ENCODE results near the gene ZMYND8.

Gene ZMYND8

GRCh38 chr20:47217482-47218446 is 138.7 kb downstream of the ZMYND8 start:
- no peak for FAIRE-seq
- no peak for DNase-seq (ENCODE audit: insufficient read length, low spot score)
- no peak for TF ChIP-seq CTCF (IDR thresholded peaks at IDR 0.05; ENCODE audit: insufficient read depth, missing control alignments)

- TF ChIP-seq CTCF (IDR thresholded peaks at IDR 0.05; ENCODE audit: insufficient read depth, missing control alignments) = no peak
- FAIRE-seq (no peak), DNase-seq (ENCODE audit: insufficient read length, low spot score) (no peak)
These were observed 139.6 kb downstream of the ZMYND8 start for GRCh38 chr20:47216819-47217410.

GRCh38 chr20:47215653-47216397 is 140.7 kb downstream of the ZMYND8 start:
- FAIRE-seq = no peak
- no peak for TF ChIP-seq CTCF (IDR thresholded peaks at IDR 0.05; ENCODE audit: insufficient read depth, missing control alignments)
- DNase-seq (ENCODE audit: insufficient read length, low spot score) = no peak

- FAIRE-seq (no peak), DNase-seq (ENCODE audit: insufficient read length, low spot score) (no peak)
- TF ChIP-seq CTCF (IDR thresholded peaks at IDR 0.05; ENCODE audit: insufficient read depth, missing control alignments) = no peak
These were observed 142.5 kb downstream of the ZMYND8 start for GRCh38 chr20:47213966-47214365.

GRCh38 chr20:47212606-47213207 is 143.8 kb downstream of the ZMYND8 start:
- no peak for DNase-seq (ENCODE audit: insufficient read length, low spot score)

GRCh38 chr20:47211036-47211435 is 145.5 kb downstream of the ZMYND8 start:
- DNase-seq (ENCODE audit: insufficient read length, low spot score) (no peak), FAIRE-seq (no peak)
- TF ChIP-seq CTCF (IDR thresholded peaks at IDR 0.05; ENCODE audit: insufficient read depth, missing control alignments) = no peak

More at GRCh38 chr20:47212606-47213207, 143.8 kb downstream of the ZMYND8 start:
- TF ChIP-seq CTCF (IDR thresholded peaks at IDR 0.05; ENCODE audit: insufficient read depth, missing control alignments) = no peak
- FAIRE-seq = no peak
